HEK293 (cell line): Measurements from ENCODE around the gene SLC25A38.

Experiments used
- AEBP2 ChIP-seq: fragments of 450-650 bp; formaldehyde crosslinking; IDR thresholded peaks from 2 replicates; pipeline ENCODE4 v1.5.1; 2016; ENCODE audit warnings: missing biosample characterization, missing genetic modification characterization, borderline replicate concordance
- KLF10 ChIP-seq: fragments of 450-650 bp; IDR thresholded peaks from 2 replicates; pipeline ENCODE4 v1.5.1; 2018; ENCODE audit warnings: missing biosample characterization, mild to moderate bottlenecking, missing genetic modification characterization
- KLF7 ChIP-seq: fragments of 450-650 bp; formaldehyde crosslinking; IDR thresholded peaks from 2 replicates; pipeline ENCODE4 v1.5.1; 2016; ENCODE audit warnings: missing biosample characterization, missing genetic modification characterization, borderline replicate concordance
- KLF9 ChIP-seq: fragments of 450-650 bp; formaldehyde crosslinking; IDR thresholded peaks from 2 replicates; pipeline ENCODE4 v1.5.1; 2016; ENCODE audit warnings: missing biosample characterization, missing genetic modification characterization, low read depth
- OSR2 ChIP-seq: fragments of 450-650 bp; formaldehyde crosslinking; IDR thresholded peaks from 2 replicates; pipeline ENCODE4 v1.5.1; 2016; ENCODE audit warnings: missing biosample characterization, missing genetic modification characterization
- SP2 ChIP-seq: fragments of 450-650 bp; formaldehyde crosslinking; IDR thresholded peaks from 2 replicates; pipeline ENCODE4 v1.5.1; 2016; ENCODE audit warnings: missing biosample characterization, missing genetic modification characterization
- SP7 ChIP-seq: fragments of 450-650 bp; formaldehyde crosslinking; IDR thresholded peaks from 2 replicates; pipeline ENCODE4 v1.5.1; 2016; ENCODE audit warnings: missing biosample characterization, missing genetic modification characterization
- YY1 ChIP-seq: fragments of 450-650 bp; formaldehyde crosslinking; IDR thresholded peaks from 2 replicates; pipeline ENCODE4 v1.5.1; 2018; ENCODE audit warnings: missing biosample characterization, missing genetic modification characterization
- ZBTB20 ChIP-seq: fragments of 450-650 bp; formaldehyde crosslinking; IDR thresholded peaks from 2 replicates; pipeline ENCODE4 v1.5.1; 2016; ENCODE audit warnings: missing biosample characterization, missing genetic modification characterization
- ZBTB8A ChIP-seq: fragments of 450-650 bp; formaldehyde crosslinking; IDR thresholded peaks from 2 replicates; pipeline ENCODE4 v1.5.1; 2016; ENCODE audit warnings: missing biosample characterization, missing genetic modification characterization
- ZFP3 ChIP-seq: fragments of 450-650 bp; formaldehyde crosslinking; IDR thresholded peaks from 2 replicates; pipeline ENCODE4 v1.5.1; 2016; ENCODE audit warnings: low read depth, missing biosample characterization, missing genetic modification characterization
- ZFP37 ChIP-seq: fragments of 450-650 bp; formaldehyde crosslinking; IDR thresholded peaks from 2 replicates; pipeline ENCODE4 v1.5.1; 2016; ENCODE audit warnings: missing biosample characterization, missing genetic modification characterization
- ZNF146 ChIP-seq: fragments of 450-650 bp; formaldehyde crosslinking; IDR thresholded peaks from 2 replicates; pipeline ENCODE4 v1.5.1; 2016; ENCODE audit warnings: missing biosample characterization, missing genetic modification characterization
- ZNF248 ChIP-seq: fragments of 450-650 bp; formaldehyde crosslinking; IDR thresholded peaks from 2 replicates; pipeline ENCODE4 v1.5.1; 2017; ENCODE audit warnings: missing biosample characterization, missing genetic modification characterization
- ZNF366 ChIP-seq: fragments of 450-650 bp; formaldehyde crosslinking; conservative IDR thresholded peaks from 2 replicates; pipeline ENCODE4 v1.5.1; 2016; ENCODE audit warnings: missing biosample characterization, missing genetic modification characterization
- ZNF391 ChIP-seq: fragments of 450-650 bp; formaldehyde crosslinking; IDR thresholded peaks from 2 replicates; pipeline ENCODE4 v1.5.1; 2016; ENCODE audit warnings: low read depth, missing biosample characterization, missing genetic modification characterization, borderline replicate concordance
- ZNF571 ChIP-seq: fragments of 450-650 bp; formaldehyde crosslinking; IDR thresholded peaks from 2 replicates; pipeline ENCODE4 v1.5.0; 2017; ENCODE audit warnings: missing biosample characterization, missing genetic modification characterization
- ZNF621 ChIP-seq: fragments of 450-650 bp; formaldehyde crosslinking; IDR thresholded peaks from 2 replicates; pipeline ENCODE4 v1.5.1; 2017; ENCODE audit warnings: missing biosample characterization, missing genetic modification characterization
- ZNF629 ChIP-seq: fragments of 450-650 bp; formaldehyde crosslinking; IDR thresholded peaks from 2 replicates; pipeline ENCODE4 v1.5.1; 2017; ENCODE audit warnings: missing biosample characterization, missing genetic modification characterization
- ZNF670 ChIP-seq: fragments of 450-650 bp; formaldehyde crosslinking; IDR thresholded peaks from 2 replicates; pipeline ENCODE4 v1.5.1; 2016; ENCODE audit warnings: missing biosample characterization, missing genetic modification characterization, low read depth
- ZNF701 ChIP-seq: fragments of 450-650 bp; formaldehyde crosslinking; IDR thresholded peaks from 2 replicates; pipeline ENCODE4 v1.5.1; 2016; ENCODE audit warnings: missing biosample characterization, missing genetic modification characterization
- ZNF76 ChIP-seq: fragments of 450-650 bp; formaldehyde crosslinking; IDR thresholded peaks from 2 replicates; pipeline ENCODE4; 2016; ENCODE audit warnings: low read depth, missing biosample characterization, missing genetic modification characterization, borderline replicate concordance
- ZNF777 ChIP-seq: fragments of 450-650 bp; formaldehyde crosslinking; IDR thresholded peaks from 2 replicates; pipeline ENCODE4 v1.5.1; 2017; ENCODE audit warnings: missing biosample characterization, missing genetic modification characterization, borderline replicate concordance
- ZNF837 ChIP-seq: fragments of 450-650 bp; formaldehyde crosslinking; IDR thresholded peaks from 2 replicates; pipeline ENCODE4 v1.5.1; 2016; ENCODE audit warnings: missing biosample characterization, missing genetic modification characterization
- ZSCAN23 ChIP-seq: fragments of 450-650 bp; formaldehyde crosslinking; IDR thresholded peaks from 2 replicates; pipeline ENCODE4 v1.5.1; 2016; ENCODE audit warnings: missing biosample characterization, missing genetic modification characterization
- ZSCAN30 ChIP-seq: fragments of 450-650 bp; IDR thresholded peaks from 2 replicates; pipeline ENCODE4 v1.5.1; 2018; ENCODE audit warnings: missing biosample characterization, mild to moderate bottlenecking, missing genetic modification characterization, moderate library complexity
- TF ChIP-seq, protein P1 (sequence below): fragments of 450-650 bp; formaldehyde crosslinking; IDR thresholded peaks from 2 replicates; pipeline ENCODE4 v1.5.1; 2017; ENCODE audit warnings: missing biosample characterization, missing genetic modification characterization
- TF ChIP-seq, protein P2 (sequence below): fragments of 450-650 bp; formaldehyde crosslinking; IDR thresholded peaks from 2 replicates; pipeline ENCODE4 v1.5.1; 2016; ENCODE audit warnings: missing biosample characterization, missing genetic modification characterization
- TF ChIP-seq, protein P3 (sequence below): fragments of 450-650 bp; formaldehyde crosslinking; IDR thresholded peaks from 2 replicates; pipeline ENCODE4 v1.5.1; 2016; ENCODE audit warnings: missing biosample characterization, missing genetic modification characterization

Gene SLC25A38

GRCh38 chr3:39406368-39407258, 23.4 kb downstream of the SLC25A38 start, which contains the start of gene RPSA (continued):
- TF ChIP-seq ZNF248 (tag by site-specific recombination): no peak
- no peak for TF ChIP-seq ZNF777
- TF ChIP-seq ZNF146 (tag by site-specific recombination): no peak
- TF ChIP-seq ZNF621: no peak
- no peak for TF ChIP-seq KLF7 (tag by site-specific recombination)
- peak; percentile 92 for TF ChIP-seq ZBTB8A (tag by site-specific recombination)
- TF ChIP-seq ZSCAN30 (tag by site-specific recombination): peak; percentile 34; the same call in 1 of the 2 replicates
- TF ChIP-seq KLF10 (tag by site-specific recombination): no peak
- TF ChIP-seq, protein P1, sequence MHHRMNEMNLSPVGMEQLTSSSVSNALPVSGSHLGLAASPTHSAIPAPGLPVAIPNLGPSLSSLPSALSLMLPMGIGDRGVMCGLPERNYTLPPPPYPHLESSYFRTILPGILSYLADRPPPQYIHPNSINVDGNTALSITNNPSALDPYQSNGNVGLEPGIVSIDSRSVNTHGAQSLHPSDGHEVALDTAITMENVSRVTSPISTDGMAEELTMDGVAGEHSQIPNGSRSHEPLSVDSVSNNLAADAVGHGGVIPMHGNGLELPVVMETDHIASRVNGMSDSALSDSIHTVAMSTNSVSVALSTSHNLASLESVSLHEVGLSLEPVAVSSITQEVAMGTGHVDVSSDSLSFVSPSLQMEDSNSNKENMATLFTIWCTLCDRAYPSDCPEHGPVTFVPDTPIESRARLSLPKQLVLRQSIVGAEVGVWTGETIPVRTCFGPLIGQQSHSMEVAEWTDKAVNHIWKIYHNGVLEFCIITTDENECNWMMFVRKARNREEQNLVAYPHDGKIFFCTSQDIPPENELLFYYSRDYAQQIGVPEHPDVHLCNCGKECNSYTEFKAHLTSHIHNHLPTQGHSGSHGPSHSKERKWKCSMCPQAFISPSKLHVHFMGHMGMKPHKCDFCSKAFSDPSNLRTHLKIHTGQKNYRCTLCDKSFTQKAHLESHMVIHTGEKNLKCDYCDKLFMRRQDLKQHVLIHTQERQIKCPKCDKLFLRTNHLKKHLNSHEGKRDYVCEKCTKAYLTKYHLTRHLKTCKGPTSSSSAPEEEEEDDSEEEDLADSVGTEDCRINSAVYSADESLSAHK (tag by site-specific recombination): peak; percentile 91
- no peak for TF ChIP-seq ZNF571 (tag by site-specific recombination)
- TF ChIP-seq ZNF837 (tag by site-specific recombination): no peak
- peak; percentile 49 for TF ChIP-seq SP7 (tag by site-specific recombination)
- no peak for TF ChIP-seq ZNF670 (tag by site-specific recombination)
- TF ChIP-seq, protein P2, sequence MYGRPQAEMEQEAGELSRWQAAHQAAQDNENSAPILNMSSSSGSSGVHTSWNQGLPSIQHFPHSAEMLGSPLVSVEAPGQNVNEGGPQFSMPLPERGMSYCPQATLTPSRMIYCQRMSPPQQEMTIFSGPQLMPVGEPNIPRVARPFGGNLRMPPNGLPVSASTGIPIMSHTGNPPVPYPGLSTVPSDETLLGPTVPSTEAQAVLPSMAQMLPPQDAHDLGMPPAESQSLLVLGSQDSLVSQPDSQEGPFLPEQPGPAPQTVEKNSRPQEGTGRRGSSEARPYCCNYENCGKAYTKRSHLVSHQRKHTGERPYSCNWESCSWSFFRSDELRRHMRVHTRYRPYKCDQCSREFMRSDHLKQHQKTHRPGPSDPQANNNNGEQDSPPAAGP: no peak
- TF ChIP-seq ZNF701: no peak
- 0 out of 2 replicates have a peak, but pooled peaks have one; percentile 22 for TF ChIP-seq ZNF391 (tag by site-specific recombination)
- no peak for TF ChIP-seq ZFP3 (tag by site-specific recombination)
- 0 out of 2 replicates have a peak, but pooled peaks have one; percentile 31 for TF ChIP-seq KLF9 (tag by site-specific recombination)
- TF ChIP-seq ZNF76 (tag by site-specific recombination): peak; percentile 90
- TF ChIP-seq SP2: peak; percentile 79
- TF ChIP-seq, protein P3, sequence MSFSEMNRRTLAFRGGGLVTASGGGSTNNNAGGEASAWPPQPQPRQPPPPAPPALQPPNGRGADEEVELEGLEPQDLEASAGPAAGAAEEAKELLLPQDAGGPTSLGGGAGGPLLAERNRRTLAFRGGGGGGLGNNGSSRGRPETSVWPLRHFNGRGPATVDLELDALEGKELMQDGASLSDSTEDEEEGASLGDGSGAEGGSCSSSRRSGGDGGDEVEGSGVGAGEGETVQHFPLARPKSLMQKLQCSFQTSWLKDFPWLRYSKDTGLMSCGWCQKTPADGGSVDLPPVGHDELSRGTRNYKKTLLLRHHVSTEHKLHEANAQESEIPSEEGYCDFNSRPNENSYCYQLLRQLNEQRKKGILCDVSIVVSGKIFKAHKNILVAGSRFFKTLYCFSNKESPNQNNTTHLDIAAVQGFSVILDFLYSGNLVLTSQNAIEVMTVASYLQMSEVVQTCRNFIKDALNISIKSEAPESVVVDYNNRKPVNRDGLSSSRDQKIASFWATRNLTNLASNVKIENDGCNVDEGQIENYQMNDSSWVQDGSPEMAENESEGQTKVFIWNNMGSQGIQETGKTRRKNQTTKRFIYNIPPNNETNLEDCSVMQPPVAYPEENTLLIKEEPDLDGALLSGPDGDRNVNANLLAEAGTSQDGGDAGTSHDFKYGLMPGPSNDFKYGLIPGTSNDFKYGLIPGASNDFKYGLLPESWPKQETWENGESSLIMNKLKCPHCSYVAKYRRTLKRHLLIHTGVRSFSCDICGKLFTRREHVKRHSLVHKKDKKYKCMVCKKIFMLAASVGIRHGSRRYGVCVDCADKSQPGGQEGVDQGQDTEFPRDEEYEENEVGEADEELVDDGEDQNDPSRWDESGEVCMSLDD (tag by site-specific recombination): peak; percentile 65
- no peak for TF ChIP-seq AEBP2 (tag by site-specific recombination)
- no peak for TF ChIP-seq ZSCAN23 (tag by site-specific recombination)
- peak; percentile 85 for TF ChIP-seq ZBTB20 (tag by site-specific recombination)
- peak; percentile 44; the same call in 1 of the 2 replicates for TF ChIP-seq ZFP37 (tag by site-specific recombination)
- no peak for TF ChIP-seq ZNF366 (tag by site-specific recombination)
- TF ChIP-seq YY1 (tag by site-specific recombination): no peak
- TF ChIP-seq ZNF629 (tag by site-specific recombination): peak; percentile 67
- TF ChIP-seq OSR2 (tag by site-specific recombination): peak; percentile 49
